DOHH2 (cell line): ENCODE results near the gene ATP6V1G1.

Experiments
- H3F3A ChIP-seq: fragments of 200-600 bp; sonication (generic), shearing (Covaris generic); 2 replicates; pipeline ENCODE4 v1.6.0; 2016; ENCODE audit warnings: antibody characterized with exemption, mild to moderate bottlenecking; ENCODE audit not compliant: control insufficient read depth, insufficient read depth
- H3K27ac ChIP-seq: fragments of 200-600 bp; sonication (generic); 2 replicates; pipeline ENCODE4 v1.5.1; 2014; ENCODE audit warnings: low read depth, mild to moderate bottlenecking, low read length, moderate library complexity
- H3K27me3 ChIP-seq: fragments of 200-600 bp; sonication (generic); 2 replicates; pipeline ENCODE4 v1.6.1; 2014; ENCODE audit warnings: mild to moderate bottlenecking, low read length, mixed read lengths; ENCODE audit not compliant: control insufficient read depth
- H3K36me3 ChIP-seq: fragments of 200-600 bp; sonication (generic); 2 replicates; pipeline ENCODE4 v1.6.1; 2014; ENCODE audit warnings: mild to moderate bottlenecking, low read length, moderate library complexity, mixed read lengths; ENCODE audit not compliant: control insufficient read depth
- H3K4me1 ChIP-seq: fragments of 200-600 bp; sonication (generic); 2 replicates; pipeline ENCODE4 v1.6.1; 2014; ENCODE audit warnings: mild to moderate bottlenecking, low read length, mixed read lengths; ENCODE audit not compliant: control insufficient read depth
- H3K4me2 ChIP-seq: fragments of 200-600 bp; sonication (generic); 2 replicates; pipeline ENCODE4 v1.6.0; 2014; ENCODE audit warnings: mild to moderate bottlenecking, low read length, moderate library complexity
- H3K4me3 ChIP-seq: fragments of 200-600 bp; sonication (generic); 2 replicates; pipeline ENCODE4 v1.5.1; 2014; ENCODE audit warnings: mild to moderate bottlenecking, low read length, mixed read lengths
- H3K79me2 ChIP-seq: fragments of 200-600 bp; sonication (generic); 2 replicates; pipeline ENCODE4 v1.6.1; 2014; ENCODE audit warnings: mild to moderate bottlenecking, low read length, mixed read lengths; ENCODE audit not compliant: control insufficient read depth
- H3K9me2 ChIP-seq: fragments of 200-600 bp; sonication (generic); replicated peaks from 2 replicates; pipeline ENCODE4 v1.6.1; 2014; ENCODE audit warnings: mild to moderate bottlenecking, low read length, mixed read lengths; ENCODE audit not compliant: control insufficient read depth
- H3K9me3 ChIP-seq: fragments of 200-600 bp; sonication (generic); 2 replicates; pipeline ENCODE4 v1.6.1; 2014; ENCODE audit warnings: antibody characterized with exemption, low read length, mixed read lengths; ENCODE audit not compliant: control insufficient read depth, insufficient read depth
- H4K20me1 ChIP-seq: fragments of 200-600 bp; sonication (generic); 2 replicates; pipeline ENCODE4 v1.6.0; 2014; ENCODE audit warnings: low read depth, mild to moderate bottlenecking, antibody characterized with exemption, low read length, moderate library complexity; ENCODE audit not compliant: control insufficient read depth, insufficient read depth
- CTCF ChIP-seq: fragments of 200-600 bp; sonication (generic); IDR thresholded peaks from one replicate; pipeline ENCODE4 v1.5.1; 2014; ENCODE audit warnings: antibody characterized with exemption, mild to moderate bottlenecking, low read depth, low read length; ENCODE audit not compliant: poor library complexity, severe bottlenecking
- EZH2phosphoT487 ChIP-seq: fragments of 200-600 bp; sonication (generic); IDR thresholded peaks from 2 replicates; pipeline ENCODE4 v1.6.1; 2017; ENCODE audit warnings: borderline replicate concordance, mild to moderate bottlenecking, antibody characterized with exemption, low read length, moderate library complexity, mixed read lengths

Gene ATP6V1G1

GRCh38 chr9:114629563-114630090, 42.1 kb downstream of the ATP6V1G1 start:
- no peak overlapping the region for H3K4me3 ChIP-seq
- H3K4me1 ChIP-seq, result no peaks in the 10 kb centered on the region
- H4K20me1 ChIP-seq, result no peaks in the 10 kb centered on the region
- no peak overlapping the region for H3K27ac ChIP-seq
- H3F3A ChIP-seq, result no peaks in the 10 kb centered on the region
- no peak for TF ChIP-seq CTCF
- no peak for TF ChIP-seq EZH2phosphoT487
- peaks cover 64% of the 10 kb centered on the region for H3K36me3 ChIP-seq
- no peaks in the 10 kb centered on the region for H3K9me3 ChIP-seq
- H3K27me3 ChIP-seq, result no peaks in the 10 kb centered on the region
- H3K9me2 ChIP-seq, result no peaks in the 10 kb centered on the region
- H3K4me2 ChIP-seq, result no peak overlapping the region
- H3K79me2 ChIP-seq, result no peaks in the 10 kb centered on the region

- no peaks in the 10 kb centered on the region for H3F3A ChIP-seq
- H3K4me3 ChIP-seq, result no peak overlapping the region
- H3K9me3 ChIP-seq, result no peaks in the 10 kb centered on the region
- TF ChIP-seq EZH2phosphoT487, result no peak
- TF ChIP-seq CTCF, result no peak
- H3K27ac ChIP-seq, result no peak overlapping the region
- no peaks in the 10 kb centered on the region for H3K27me3 ChIP-seq
- H3K36me3 ChIP-seq, result peaks cover 67% of the 10 kb centered on the region
- no peaks in the 10 kb centered on the region for H3K9me2 ChIP-seq
- H3K79me2 ChIP-seq, result no peaks in the 10 kb centered on the region
- no peaks in the 10 kb centered on the region for H3K4me1 ChIP-seq
- no peaks in the 10 kb centered on the region for H4K20me1 ChIP-seq
- no peak overlapping the region for H3K4me2 ChIP-seq
Measured at GRCh38 chr9:114631166-114631565, 43.6 kb downstream of the ATP6V1G1 start.

GRCh38 chr9:114633438-114634089, 46.0 kb downstream of the ATP6V1G1 start:
- Histone ChIP-seq H3K4me3 (no peak overlapping the region), H3K4me2 (no peak overlapping the region), H3K27ac (no peak overlapping the region), H3K79me2 (no peaks in the 10 kb centered on the region), H4K20me1 (no peaks in the 10 kb centered on the region), H3K9me3 (no peaks in the 10 kb centered on the region), H3K9me2 (no peaks in the 10 kb centered on the region), H3F3A (no peaks in the 10 kb centered on the region), H3K4me1 (no peaks in the 10 kb centered on the region), H3K36me3 (peaks cover 63% of the 10 kb centered on the region), H3K27me3 (no peaks in the 10 kb centered on the region)
- no peak for TF ChIP-seq CTCF
- TF ChIP-seq EZH2phosphoT487, result no peak
